Neuronal stem cell (in vitro differentiated cells): ENCODE data around the gene PLD4.

Source experiments
- DNase-seq: peaks from one replicate; pipeline ENCODE4 v3.0.0-alpha.2; 2013; ENCODE audit warnings: low spot score
- H2AFZ ChIP-seq: one replicate; pipeline ENCODE4 v1.6.1; 2013; ENCODE audit warnings: mild to moderate bottlenecking, low read length, inconsistent platforms
- H2AK5ac ChIP-seq: 2 replicates; pipeline ENCODE4 v1.6.1; 2013; ENCODE audit warnings: low read depth, mild to moderate bottlenecking, inconsistent platforms, low read length, moderate library complexity, mixed read lengths
- H2BK120ac ChIP-seq: 2 replicates; pipeline ENCODE4 v1.6.1; 2013; ENCODE audit warnings: low read depth, mild to moderate bottlenecking, inconsistent platforms, low read length, moderate library complexity, mixed read lengths
- H2BK12ac ChIP-seq: one replicate; pipeline ENCODE4 v1.6.1; 2013; ENCODE audit warnings: low read length, inconsistent platforms
- H2BK15ac ChIP-seq: 2 replicates; pipeline ENCODE4 v1.6.1; 2013; ENCODE audit warnings: mild to moderate bottlenecking, low read length, inconsistent platforms, mixed read lengths
- H2BK5ac ChIP-seq: one replicate; pipeline ENCODE4 v1.6.1; 2013; ENCODE audit warnings: inconsistent platforms, mild to moderate bottlenecking, low read length, moderate library complexity
- H3K14ac ChIP-seq: one replicate; pipeline ENCODE4 v1.6.1; 2013; ENCODE audit warnings: low read length, inconsistent platforms
- H3K18ac ChIP-seq: 2 replicates; pipeline ENCODE4 v1.6.1; 2013; ENCODE audit warnings: low read length, inconsistent platforms
- H3K23ac ChIP-seq: 2 replicates; pipeline ENCODE4 v1.6.1; 2013; ENCODE audit warnings: low read depth, mild to moderate bottlenecking, mixed read lengths, low read length, inconsistent platforms; ENCODE audit not compliant: poor library complexity
- H3K27ac ChIP-seq: replicated peaks from 3 replicates; pipeline ENCODE4 v1.5.1; 2013; ENCODE audit warnings: low read length, inconsistent platforms
- H3K27me3 ChIP-seq, 3 experiments: 2 replicates each; pipeline ENCODE4 v1.6.1; 2013; ENCODE audit warnings: low read length in 3 of 3, mild to moderate bottlenecking in 2 of 3, inconsistent platforms in 1 of 3, low read depth in 1 of 3, mixed read lengths in 1 of 3, moderate library complexity in 1 of 3; ENCODE audit not compliant: control insufficient read depth in 3 of 3, insufficient read depth in 3 of 3
- H3K36me3 ChIP-seq, 2 donors: replicated peaks in 1 of 2; 2 replicates each; pipeline ENCODE4 v1.6.1; 2013; ENCODE audit warnings: low read length in 2 of 2; ENCODE audit not compliant: control insufficient read depth in 2 of 2, insufficient read depth in 2 of 2
- H3K4ac ChIP-seq: 2 replicates; pipeline ENCODE4 v1.6.1; 2013; ENCODE audit warnings: inconsistent platforms, mild to moderate bottlenecking, low read length, moderate library complexity
- H3K4me1 ChIP-seq, 2 donors: 1 replicate in 1 of 2; 2 replicates in 1 of 2; pipeline ENCODE4 v1.6.1; 2013; ENCODE audit warnings: low read length in 2 of 2, low read depth in 1 of 2; ENCODE audit not compliant: control insufficient read depth in 2 of 2, insufficient read depth in 1 of 2
- H3K4me2 ChIP-seq: one replicate; pipeline ENCODE4 v1.6.1; 2013; ENCODE audit warnings: mild to moderate bottlenecking, low read length, inconsistent platforms; ENCODE audit not compliant: insufficient read depth, poor library complexity, severe bottlenecking
- H3K4me3 ChIP-seq, 2 donors: 2 replicates each; pipeline ENCODE4 v1.5.1; 2013; ENCODE audit warnings: low read length in 2 of 2, mild to moderate bottlenecking in 2 of 2, inconsistent platforms in 1 of 2, moderate library complexity in 1 of 2
- H3K79me1 ChIP-seq: one replicate; pipeline ENCODE4 v1.6.1; 2013; ENCODE audit warnings: low read depth, mild to moderate bottlenecking, inconsistent platforms, low read length, moderate library complexity
- H3K9ac ChIP-seq: one replicate; pipeline ENCODE4 v1.6.1; 2013; ENCODE audit warnings: mild to moderate bottlenecking, low read depth, low read length, inconsistent platforms; ENCODE audit not compliant: poor library complexity
- H3K9me3 ChIP-seq, 2 donors: replicated peaks in 1 of 2; 2 replicates each; pipeline versions ENCODE3 to v1.6.1; 2013; ENCODE audit warnings: low read length in 2 of 2, mild to moderate bottlenecking in 2 of 2, inconsistent platforms in 1 of 2, low read depth in 1 of 2, mixed read lengths in 1 of 2, moderate library complexity in 1 of 2; ENCODE audit not compliant: control insufficient read depth in 2 of 2, insufficient read depth in 1 of 2
- H4K8ac ChIP-seq: one replicate; pipeline ENCODE4 v1.6.1; 2013; ENCODE audit warnings: low read depth, mild to moderate bottlenecking, inconsistent platforms, low read length, moderate library complexity
- H4K91ac ChIP-seq: one replicate; pipeline ENCODE4 v1.6.1; 2013; ENCODE audit warnings: low read length, low read depth, mild to moderate bottlenecking, inconsistent platforms; ENCODE audit not compliant: poor library complexity
- WGBS, 2 donors: extraction: QIAGEN DNeasy Blood & Tissue Kit; methylation state at CpG; one replicate each; pipeline ENCODE4 v1.1.7; 2013; ENCODE audit warnings: missing lambda C conversion rate in 2 of 2, mixed read lengths in 1 of 2; ENCODE audit not compliant: insufficient read length in 2 of 2, insufficient replicate concordance in 1 of 2; ENCODE audit errors: extremely low coverage in 2 of 2; 5-methylcytosine and 5-hydroxymethylcytosine counted together

The PLD4 gene

DNA sequence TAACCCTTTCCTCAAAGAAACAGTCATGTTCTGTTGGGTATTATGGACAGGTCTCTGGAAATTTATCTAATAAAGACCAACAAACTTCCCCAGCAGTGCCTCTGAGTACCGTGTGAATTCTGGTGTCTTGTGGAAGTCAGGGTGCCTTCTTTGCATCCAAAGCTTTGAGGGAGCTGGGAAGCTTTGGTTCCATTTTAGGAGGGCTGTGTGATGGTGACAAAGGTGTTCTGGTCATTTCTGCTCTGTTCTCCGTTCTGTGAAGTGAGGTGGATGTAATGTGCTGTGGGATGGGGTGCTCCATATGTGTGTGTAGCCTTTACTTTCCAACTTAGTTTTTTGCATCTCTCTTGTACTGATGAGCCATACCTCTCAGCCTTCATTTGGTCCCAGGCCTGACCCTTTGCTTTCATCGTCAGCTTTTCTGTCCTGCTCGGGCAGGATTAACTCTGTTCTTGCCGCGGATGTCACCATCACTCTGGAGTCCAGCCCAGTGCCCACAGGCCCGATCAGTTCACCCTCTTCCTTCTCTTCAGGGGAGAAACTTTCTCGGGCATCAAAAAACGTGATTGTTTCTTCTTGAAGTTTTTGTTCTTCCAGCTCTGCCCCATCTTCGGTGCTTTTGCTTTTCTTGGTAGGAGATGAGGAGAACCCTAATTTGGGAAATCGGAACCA, 13.2 kb downstream of the PLD4 start:
- Histone ChIP-seq H3K36me3 (no peaks in the 10 kb centered on the region), H3K9ac (no peak overlapping the region), H2BK5ac (no peak overlapping the region), H3K4me3 (no peak overlapping the region), H3K27ac (no peak overlapping the region), H3K14ac (no peak overlapping the region), H3K27me3 (peaks cover 5 to 70% (median 23%) of the 10 kb centered on the region in 3 experiments), H3K4ac (no peak overlapping the region), H3K18ac (no peak overlapping the region), H2BK15ac (no peak overlapping the region), H2AFZ (no peak overlapping the region), H3K9me3 (no peaks in the 10 kb centered on the region), H3K23ac (no peak overlapping the region), H2BK120ac (no peak overlapping the region), H4K91ac (no peak overlapping the region), H2BK12ac (no peak overlapping the region), H3K79me1 (no peaks in the 10 kb centered on the region), H2AK5ac (no peak overlapping the region), H3K4me2 (no peak overlapping the region), H3K4me1 (peaks cover 0 to 6% of the 10 kb centered on the region in 2 donors), H4K8ac (no peak overlapping the region)
- no CpG with 5 or more reads among the region's 11 CpGs for WGBS, 2 donors
- DNase-seq = no peak

DNA sequence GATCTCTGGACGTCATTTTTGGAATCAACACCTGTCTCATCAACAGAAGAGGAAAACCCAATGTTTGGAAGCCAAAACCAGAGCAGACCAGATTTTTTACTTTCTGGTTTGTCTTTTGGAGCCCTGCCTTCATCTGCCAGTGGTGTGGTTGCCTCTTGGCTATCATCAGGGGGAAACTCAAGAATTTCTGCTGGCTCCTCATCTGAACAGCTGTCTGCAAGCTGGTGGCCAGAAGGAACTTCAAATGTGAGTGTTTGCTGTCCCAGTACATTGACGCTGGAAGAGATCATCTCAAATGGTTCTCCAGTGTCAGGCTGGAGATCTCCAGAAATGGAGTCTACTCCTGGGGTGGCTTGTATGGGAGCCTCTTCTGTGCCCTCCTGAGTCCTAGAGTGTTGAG, 13.8 kb downstream of the PLD4 start:
- Histone ChIP-seq H3K14ac (no peak overlapping the region), H4K8ac (no peak overlapping the region), H3K9me3 (no peaks in the 10 kb centered on the region), H3K4me2 (no peak overlapping the region), H3K36me3 (no peaks in the 10 kb centered on the region), H3K27me3 (peaks cover 0 to 67% (median 18%) of the 10 kb centered on the region in 3 experiments), H3K23ac (no peak overlapping the region), H2BK120ac (no peak overlapping the region), H3K9ac (no peak overlapping the region), H2BK12ac (no peak overlapping the region), H3K4me3 (no peak overlapping the region), H2BK15ac (no peak overlapping the region), H3K4ac (no peak overlapping the region), H3K18ac (no peak overlapping the region), H2AK5ac (no peak overlapping the region), H2BK5ac (no peak overlapping the region), H3K79me1 (peaks cover 1% of the 10 kb centered on the region), H2AFZ (no peak overlapping the region), H3K27ac (no peak overlapping the region), H3K4me1 (peaks cover 0 to 6% of the 10 kb centered on the region in 2 donors), H4K91ac (no peak overlapping the region)
- no CpG with 5 or more reads among the region's 2 CpGs for WGBS, 2 donors
- no peak for DNase-seq

DNA sequence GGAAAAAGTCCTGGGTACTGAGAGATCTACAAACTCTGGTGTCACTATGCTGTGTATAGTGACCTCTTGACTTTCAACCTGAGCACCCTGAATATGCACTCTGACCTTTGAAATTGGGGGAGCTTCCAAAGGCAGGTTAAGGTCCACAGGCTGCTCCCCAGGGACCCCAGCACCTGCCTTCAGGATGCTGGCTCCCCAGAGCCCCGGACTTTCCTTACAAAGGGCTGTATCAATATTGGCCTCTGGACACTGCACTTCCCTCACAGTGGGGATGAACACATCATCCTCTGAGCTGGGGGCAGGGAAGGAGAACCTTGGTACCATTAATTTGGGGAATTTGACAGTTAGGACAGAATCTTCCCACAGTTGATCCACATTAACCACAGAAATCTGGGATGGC, 14.3 kb downstream of the PLD4 start:
- H3K18ac ChIP-seq = no peak overlapping the region
- H3K4me2 ChIP-seq = no peak overlapping the region
- H4K8ac ChIP-seq = no peak overlapping the region
- H3K9ac ChIP-seq = no peak overlapping the region
- H3K27me3 ChIP-seq = peaks cover 0 to 67% (median 18%) of the 10 kb centered on the region in 3 experiments
- DNase-seq = no peak
- no peak overlapping the region for H2AFZ ChIP-seq
- no peak overlapping the region for H3K14ac ChIP-seq
- H3K9me3 ChIP-seq = no peaks in the 10 kb centered on the region
- no CpG with 5 or more reads among the region's 1 CpG for WGBS, 2 donors
- no peak overlapping the region for H4K91ac ChIP-seq
- H3K36me3 ChIP-seq = no peaks in the 10 kb centered on the region
- no peak overlapping the region for H2BK5ac ChIP-seq
- H3K4me3 ChIP-seq = no peak overlapping the region
- H3K4me1 ChIP-seq = peaks cover 0 to 6% of the 10 kb centered on the region in 2 donors
- H3K27ac ChIP-seq = no peak overlapping the region
- H3K79me1 ChIP-seq = peaks cover 1% of the 10 kb centered on the region
- H2BK120ac ChIP-seq = no peak overlapping the region
- H2BK15ac ChIP-seq = no peak overlapping the region
- H3K4ac ChIP-seq = no peak overlapping the region
- no peak overlapping the region for H2AK5ac ChIP-seq
- H3K23ac ChIP-seq = no peak overlapping the region
- H2BK12ac ChIP-seq = no peak overlapping the region

DNA sequence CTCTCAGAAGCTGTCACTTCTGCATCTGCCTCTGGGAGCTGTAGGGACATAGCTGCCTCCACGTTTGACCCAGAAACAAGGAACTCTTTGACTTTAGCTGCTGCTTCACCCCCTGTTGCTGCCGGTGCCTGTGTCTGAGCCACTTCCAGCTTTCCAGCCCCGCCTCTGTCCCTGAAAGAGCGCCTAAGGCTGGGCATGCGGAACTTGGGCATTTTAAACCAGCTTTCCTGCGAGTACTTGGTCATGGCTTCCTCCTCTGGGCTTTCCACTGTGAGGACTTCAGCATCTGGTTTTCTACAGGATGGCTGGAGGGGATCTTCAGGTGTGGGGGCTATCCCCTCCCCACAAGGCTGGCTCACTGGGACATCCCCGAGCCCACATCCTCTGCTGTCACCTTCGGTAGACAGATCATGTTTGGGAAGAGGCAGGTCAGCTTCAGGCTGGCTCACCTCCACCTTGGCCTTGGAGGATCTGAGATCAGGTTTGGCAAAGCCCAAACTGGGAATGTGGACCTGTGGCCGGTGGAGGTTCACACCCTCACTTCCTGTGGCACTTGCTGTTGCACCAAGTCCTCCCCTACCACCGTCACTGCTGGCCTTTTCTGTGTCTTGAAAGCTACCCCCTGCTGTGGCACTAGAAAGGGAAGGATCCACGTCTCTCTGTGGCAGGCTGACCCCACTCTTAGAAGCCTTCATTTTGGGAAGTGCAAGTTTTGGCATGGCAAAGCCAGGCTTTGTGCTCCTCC, 15.2 kb downstream of the PLD4 start:
- no peak overlapping the region for H3K14ac ChIP-seq
- no peak overlapping the region for H3K18ac ChIP-seq
- H3K9me3 ChIP-seq = no peaks in the 10 kb centered on the region
- H3K4me1 ChIP-seq = peaks cover 0 to 2% of the 10 kb centered on the region in 2 donors
- no peak overlapping the region for H3K4me2 ChIP-seq
- H2BK12ac ChIP-seq = no peak overlapping the region
- no peak overlapping the region for H3K9ac ChIP-seq
- no peak for DNase-seq
- no peak overlapping the region for H2AFZ ChIP-seq
- H2AK5ac ChIP-seq = no peak overlapping the region
- no peak overlapping the region for H2BK15ac ChIP-seq
- no peak overlapping the region for H4K91ac ChIP-seq
- peaks cover 1% of the 10 kb centered on the region for H3K79me1 ChIP-seq
- no peak overlapping the region for H3K27ac ChIP-seq
- H2BK5ac ChIP-seq = no peak overlapping the region
- no peaks in the 10 kb centered on the region for H3K36me3 ChIP-seq
- no peak overlapping the region for H4K8ac ChIP-seq
- peaks cover 0 to 58% (median 12%) of the 10 kb centered on the region in 3 experiments for H3K27me3 ChIP-seq
- H3K4ac ChIP-seq = no peak overlapping the region
- no CpG with 5 or more reads among the region's 11 CpGs for WGBS, 2 donors
- H2BK120ac ChIP-seq = no peak overlapping the region
- no peak overlapping the region for H3K4me3 ChIP-seq
- peak overlapping the region; percentile 35 for H3K23ac ChIP-seq
